A549 (cell line): ENCODE results near the gene ANTXR1. TPM values are rescaled to one million over a fixed set of nuclear protein-coding genes. Genes with fewer than 3 reads are reported as not detected.
A peak's percentile ranks its signal among the peaks of the same experiment; 100 is the strongest.

ENCODE experiments used
- ATAC-seq, 2 experiments: fragments of 200-7000 bp in 1 of 2; fragments of >200 bp in 1 of 2; cut with Nextera tagmentation in 1 of 2; cut with Tn5 transposase in 1 of 2; 3 replicates each; pipeline versions ENCODE4 v1.8.0 to v1.9.1; 2018 to 2020; ENCODE audit warnings: mild to moderate bottlenecking in 1 of 2, moderate library complexity in 1 of 2
- CTCF ChIA-PET: fragments of 300-600 bp; sonication (Branson Sonifier 250); formaldehyde crosslinking; extraction: SDS; loops from one replicate; lab custom pipeline; 2021; ENCODE audit warnings: antibody characterized with exemption, inconsistent platforms; lab: Yijun Ruan, JAX
- POLR2A ChIA-PET: fragments of 350-600 bp; formaldehyde crosslinking; extraction: SDS; loops from one replicate; lab custom pipeline; 2021; ENCODE audit warnings: antibody characterized with exemption, inconsistent platforms; lab: Yijun Ruan, JAX
- DNase-seq, 2 experiments: peaks; one replicate each; pipeline versions ENCODE4 v3.0.0 to v3.0.0-alpha.2; 2011 to 2016; ENCODE audit warnings: low read depth in 1 of 2, low spot score in 1 of 2
- FAIRE-seq: peaks from 2 replicates; lab custom pipeline; 2011; peaks lifted over from hg19 to GRCh38; lab: Jason Lieb, UNC
- H3K27ac ChIP-seq, 2 experiments: fragments of >200 bp; sonication (Bioruptor Twin); formaldehyde crosslinking; 3 replicates each; pipeline ENCODE4 v1.5.1; 2016 to 2017
- H3K4me1 ChIP-seq: fragments of >200 bp; sonication (Bioruptor Twin); formaldehyde crosslinking; 3 replicates; pipeline ENCODE4 v1.6.1; 2016
- H3K4me2 ChIP-seq: fragments of >200 bp; sonication (Bioruptor Twin); formaldehyde crosslinking; 3 replicates; pipeline ENCODE4 v1.6.1; 2016
- H3K4me3 ChIP-seq: fragments of >200 bp; sonication (Bioruptor Twin); formaldehyde crosslinking; 3 replicates; pipeline ENCODE4 v1.5.1; 2016
- H3K9me3 ChIP-seq: fragments of >200 bp; sonication (Bioruptor Twin); formaldehyde crosslinking; 3 replicates; pipeline ENCODE4 v1.6.1; 2016
- CEBPB ChIP-seq, 2 experiments: fragments of >200 bp in 1 of 2; sonication (Bioruptor Twin) in 1 of 2; formaldehyde crosslinking in 1 of 2; IDR thresholded peaks; 2 replicates each; pipeline ENCODE4 v1.6.1; 2012 to 2016
- CHD4 ChIP-seq: fragments of 200-600 bp; sonication (generic); IDR thresholded peaks from 2 replicates; pipeline ENCODE4 v1.6.1; 2016; ENCODE audit warnings: antibody characterized with exemption, mild to moderate bottlenecking, borderline replicate concordance
- ESRRA ChIP-seq: fragments of 150-350 bp; IDR thresholded peaks from 2 replicates; pipeline ENCODE4 v1.6.1; 2014; ENCODE audit warnings: mild to moderate bottlenecking, low read length, borderline replicate concordance
- FOSB ChIP-seq: fragments of 250-450 bp; sonication (Bioruptor Pico); IDR thresholded peaks from 2 replicates; pipeline ENCODE4 v1.5.0; 2020; ENCODE audit warnings: mild to moderate bottlenecking, moderate library complexity
- FOXS1 ChIP-seq: fragments of 250-450 bp; sonication (Bioruptor Pico); IDR thresholded peaks from 2 replicates; pipeline ENCODE4 v1.5.0; 2020; ENCODE audit warnings: mild to moderate bottlenecking, moderate library complexity
- HOXB5 ChIP-seq: fragments of 250-450 bp; sonication (Bioruptor Pico); IDR thresholded peaks from 2 replicates; pipeline ENCODE4 v1.5.0; 2020; ENCODE audit warnings: mild to moderate bottlenecking, moderate library complexity
- JUNB ChIP-seq: fragments of >200 bp; sonication (Bioruptor Twin); formaldehyde crosslinking; IDR thresholded peaks from 2 replicates; pipeline ENCODE4 v1.6.1; 2016
- KDM1A ChIP-seq: fragments of 200-600 bp; sonication (generic); IDR thresholded peaks from 2 replicates; pipeline ENCODE4 v1.6.1; 2016; ENCODE audit warnings: low read depth, mild to moderate bottlenecking
- KDM5A ChIP-seq: fragments of 200-600 bp; sonication (generic); IDR thresholded peaks from 2 replicates; pipeline ENCODE4 v1.6.1; 2016; ENCODE audit warnings: antibody characterized with exemption, mild to moderate bottlenecking
- MAFK ChIP-seq: fragments of 450-650 bp; IDR thresholded peaks from 2 replicates; pipeline ENCODE4 v1.6.1; 2014; ENCODE audit not compliant: partially characterized antibody
- POLR2A ChIP-seq: IDR thresholded peaks from 2 replicates; pipeline ENCODE4 v1.6.1; 2012; ENCODE audit warnings: mild to moderate bottlenecking, low read length
- POLR2AphosphoS2 ChIP-seq: conservative IDR thresholded peaks from 2 replicates; pipeline ENCODE4 v1.6.1; 2012; ENCODE audit warnings: low read length, improper control_type of control experiment, inconsistent platforms
- RAD21 ChIP-seq, 2 experiments: fragments of >200 bp in 1 of 2; sonication (Bioruptor Twin) in 1 of 2; formaldehyde crosslinking in 1 of 2; IDR thresholded peaks in 1 of 2; conservative IDR thresholded peaks in 1 of 2; 2 replicates in 1 of 2; 3 replicates in 1 of 2; pipeline ENCODE4 v1.6.1; 2012 to 2018; ENCODE audit warnings: inconsistent platforms in 1 of 2
- RCOR1 ChIP-seq: fragments of 150-350 bp; IDR thresholded peaks from 2 replicates; pipeline ENCODE4 v1.6.1; 2014; ENCODE audit warnings: antibody characterized with exemption, low read length, low read depth
- RFX5 ChIP-seq: fragments of 450-650 bp; IDR thresholded peaks from 2 replicates; pipeline ENCODE4 v1.7.1; 2014; ENCODE audit warnings: antibody characterized with exemption, mild to moderate bottlenecking, moderate library complexity
- TFCP2L1 ChIP-seq: fragments of 250-450 bp; sonication (Bioruptor Pico); IDR thresholded peaks from 2 replicates; pipeline ENCODE4 v1.5.0; 2021; ENCODE audit warnings: mild to moderate bottlenecking
- ZFP36 ChIP-seq: fragments of 450-650 bp; IDR thresholded peaks from 2 replicates; pipeline ENCODE4 v1.6.1; 2014; ENCODE audit warnings: borderline replicate concordance; ENCODE audit not compliant: partially characterized antibody
- WGBS: methylation state at CpG from one replicate; pipeline ENCODE4 v1.1.6; 2017; ENCODE audit errors: missing lambda C conversion rate; 5-methylcytosine and 5-hydroxymethylcytosine counted together
- polyA plus RNA-seq, 4 experiments: library from polyadenylated mRNA; depleted of rRNA in 3 of 4; stranded (reverse); fragments of >200 nt; fragmentation: RNase III in 1 of 4; extraction: RNeasy Plus Mini Kit Qiagen cat#74134 plus additional on column Dnase treatment in 1 of 4; gene quantifications; 2 replicates in 3 of 4; 3 replicates in 1 of 4; pipeline ENCODE4 v1.2.3, GENCODE V29; 2011 to 2017
- TF ChIP-seq, protein P1 (sequence below): fragments of 250-450 bp; sonication (Bioruptor Pico); IDR thresholded peaks from 2 replicates; pipeline ENCODE4 v1.5.0; 2020; ENCODE audit warnings: low read depth, mild to moderate bottlenecking, moderate library complexity
- TF ChIP-seq, protein P2 (sequence below): IDR thresholded peaks from 2 replicates; pipeline ENCODE4 v1.6.1; 2012
- TF ChIP-seq, protein P3 (sequence below): fragments of >200 bp; sonication (Bioruptor Twin); formaldehyde crosslinking; IDR thresholded peaks from 3 replicates; pipeline ENCODE4 v1.6.1; 2016
- TF ChIP-seq, protein P4 (sequence below): fragments of 150-350 bp; IDR thresholded peaks from 2 replicates; pipeline ENCODE4 v1.6.1; 2014; ENCODE audit warnings: low read depth, mild to moderate bottlenecking, low read length
- TF ChIP-seq, protein P5 (sequence below): IDR thresholded peaks from 2 replicates; pipeline ENCODE4 v1.6.1; 2012
- TF ChIP-seq, protein P6 (sequence below): fragments of 450-650 bp; IDR thresholded peaks from 2 replicates; pipeline ENCODE4 v1.6.1; 2014; ENCODE audit warnings: antibody characterized with exemption

Gene ANTXR1
- polyA plus RNA-seq, 2 of the 4 experiments (the other 2 are of a cell fraction), result 161 to 194 TPM

DNA sequence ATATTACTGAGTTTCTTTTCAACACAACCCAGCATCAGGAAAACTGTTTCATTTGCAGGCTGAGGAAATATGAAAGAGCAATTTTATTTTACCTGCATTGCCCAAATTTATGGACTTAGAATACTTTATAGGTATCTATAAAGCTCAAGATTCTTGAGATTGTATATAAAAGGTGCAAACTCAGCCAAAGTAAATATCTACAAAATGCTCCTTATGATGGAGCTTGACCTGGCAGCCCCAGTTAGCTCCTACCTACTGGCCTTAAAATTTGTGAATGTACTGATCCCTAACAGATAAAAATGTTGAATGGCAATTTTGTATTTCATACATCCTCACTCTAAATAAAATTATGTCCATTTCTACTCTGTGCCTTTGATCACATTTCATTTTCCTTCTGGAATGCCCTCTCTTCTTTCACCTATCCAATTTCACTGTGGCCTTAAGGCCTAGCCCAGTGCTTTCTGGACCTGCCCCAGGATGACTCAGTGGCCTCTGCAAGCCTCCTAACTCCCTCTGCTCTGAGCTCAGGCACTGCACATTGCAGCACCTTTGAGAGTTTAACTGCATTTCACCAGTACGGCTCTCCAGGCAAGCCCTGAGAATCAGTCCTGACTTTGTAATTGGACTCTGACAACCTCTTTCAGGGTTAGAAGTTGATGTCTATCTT lies 125.9 kb downstream of the ANTXR1 start:
- Histone ChIP-seq H3K9me3 (no peaks in the 10 kb centered on the region), H3K4me3 (no peak overlapping the region), H3K4me1 (peaks cover 67% of the 10 kb centered on the region), H3K4me2 (peak overlapping the region; percentile 67), H3K27ac (peak overlapping the region; percentile 57 to 79)
- ATAC-seq, result peak; percentile 85 to 90
- CTCF ChIA-PET, result interaction anchor here (0.7 to 2.5 kb wide), 3 partner anchors 10 to 168 kb away, joined by 3 to 7 read pairs (median 3); no protein-coding TSS in a partner anchor
- POLR2A ChIA-PET, result no interaction called here
- 21% methylated on average over 1 of the region's 1 CpG for WGBS
- FAIRE-seq, result peak; percentile 68
- TF ChIP-seq, protein P1, sequence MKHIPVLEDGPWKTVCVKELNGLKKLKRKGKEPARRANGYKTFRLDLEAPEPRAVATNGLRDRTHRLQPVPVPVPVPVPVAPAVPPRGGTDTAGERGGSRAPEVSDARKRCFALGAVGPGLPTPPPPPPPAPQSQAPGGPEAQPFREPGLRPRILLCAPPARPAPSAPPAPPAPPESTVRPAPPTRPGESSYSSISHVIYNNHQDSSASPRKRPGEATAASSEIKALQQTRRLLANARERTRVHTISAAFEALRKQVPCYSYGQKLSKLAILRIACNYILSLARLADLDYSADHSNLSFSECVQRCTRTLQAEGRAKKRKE, result no peak
- TF ChIP-seq RAD21 (conservative IDR thresholded peaks at IDR 0.05 in 1 of 2, IDR thresholded peaks at IDR 0.05 in 1 of 2) (no peak), RCOR1 (no peak), TFCP2L1 (CRISPR knock-in tag) (no peak), MAFK (peak; percentile 1), FOXS1 (CRISPR knock-in tag) (no peak), ZFP36 (no peak), HOXB5 (CRISPR knock-in tag) (no peak), CHD4 (no peak), POLR2AphosphoS2 (no peak), KDM1A (no peak), KDM5A (no peak), POLR2A (no peak), RFX5 (no peak), CEBPB (IDR thresholded peaks at IDR 0.05) (0 out of 4 replicates have a peak, but pooled peaks of 1 of the 2 experiments have one; percentile 6), JUNB (peak; percentile 14; the same call in 1 of the 2 replicates), ESRRA (no peak), FOSB (CRISPR knock-in tag) (no peak)
- TF ChIP-seq, protein P2, sequence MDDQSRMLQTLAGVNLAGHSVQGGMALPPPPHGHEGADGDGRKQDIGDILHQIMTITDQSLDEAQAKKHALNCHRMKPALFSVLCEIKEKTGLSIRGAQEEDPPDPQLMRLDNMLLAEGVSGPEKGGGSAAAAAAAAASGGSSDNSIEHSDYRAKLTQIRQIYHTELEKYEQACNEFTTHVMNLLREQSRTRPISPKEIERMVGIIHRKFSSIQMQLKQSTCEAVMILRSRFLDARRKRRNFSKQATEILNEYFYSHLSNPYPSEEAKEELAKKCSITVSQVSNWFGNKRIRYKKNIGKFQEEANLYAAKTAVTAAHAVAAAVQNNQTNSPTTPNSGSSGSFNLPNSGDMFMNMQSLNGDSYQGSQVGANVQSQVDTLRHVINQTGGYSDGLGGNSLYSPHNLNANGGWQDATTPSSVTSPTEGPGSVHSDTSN, result no peak
- TF ChIP-seq, protein P3, sequence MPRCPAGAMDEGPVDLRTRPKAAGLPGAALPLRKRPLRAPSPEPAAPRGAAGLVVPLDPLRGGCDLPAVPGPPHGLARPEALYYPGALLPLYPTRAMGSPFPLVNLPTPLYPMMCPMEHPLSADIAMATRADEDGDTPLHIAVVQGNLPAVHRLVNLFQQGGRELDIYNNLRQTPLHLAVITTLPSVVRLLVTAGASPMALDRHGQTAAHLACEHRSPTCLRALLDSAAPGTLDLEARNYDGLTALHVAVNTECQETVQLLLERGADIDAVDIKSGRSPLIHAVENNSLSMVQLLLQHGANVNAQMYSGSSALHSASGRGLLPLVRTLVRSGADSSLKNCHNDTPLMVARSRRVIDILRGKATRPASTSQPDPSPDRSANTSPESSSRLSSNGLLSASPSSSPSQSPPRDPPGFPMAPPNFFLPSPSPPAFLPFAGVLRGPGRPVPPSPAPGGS, result no peak
- TF ChIP-seq, protein P4, sequence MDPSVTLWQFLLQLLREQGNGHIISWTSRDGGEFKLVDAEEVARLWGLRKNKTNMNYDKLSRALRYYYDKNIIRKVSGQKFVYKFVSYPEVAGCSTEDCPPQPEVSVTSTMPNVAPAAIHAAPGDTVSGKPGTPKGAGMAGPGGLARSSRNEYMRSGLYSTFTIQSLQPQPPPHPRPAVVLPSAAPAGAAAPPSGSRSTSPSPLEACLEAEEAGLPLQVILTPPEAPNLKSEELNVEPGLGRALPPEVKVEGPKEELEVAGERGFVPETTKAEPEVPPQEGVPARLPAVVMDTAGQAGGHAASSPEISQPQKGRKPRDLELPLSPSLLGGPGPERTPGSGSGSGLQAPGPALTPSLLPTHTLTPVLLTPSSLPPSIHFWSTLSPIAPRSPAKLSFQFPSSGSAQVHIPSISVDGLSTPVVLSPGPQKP, result no peak
- TF ChIP-seq, protein P5, sequence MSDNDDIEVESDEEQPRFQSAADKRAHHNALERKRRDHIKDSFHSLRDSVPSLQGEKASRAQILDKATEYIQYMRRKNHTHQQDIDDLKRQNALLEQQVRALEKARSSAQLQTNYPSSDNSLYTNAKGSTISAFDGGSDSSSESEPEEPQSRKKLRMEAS, result no peak
- TF ChIP-seq, protein P6, sequence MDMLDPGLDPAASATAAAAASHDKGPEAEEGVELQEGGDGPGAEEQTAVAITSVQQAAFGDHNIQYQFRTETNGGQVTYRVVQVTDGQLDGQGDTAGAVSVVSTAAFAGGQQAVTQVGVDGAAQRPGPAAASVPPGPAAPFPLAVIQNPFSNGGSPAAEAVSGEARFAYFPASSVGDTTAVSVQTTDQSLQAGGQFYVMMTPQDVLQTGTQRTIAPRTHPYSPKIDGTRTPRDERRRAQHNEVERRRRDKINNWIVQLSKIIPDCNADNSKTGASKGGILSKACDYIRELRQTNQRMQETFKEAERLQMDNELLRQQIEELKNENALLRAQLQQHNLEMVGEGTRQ, result no peak
- DNase-seq, result peak; percentile 37 to 65
